Aorta (tissue), 5 donors: Measurements from ENCODE around the gene URB1. TPM values are rescaled to one million over a fixed set of nuclear protein-coding genes. Genes with fewer than 3 reads are reported as not detected.

Experiments
- ATAC-seq: fragments of 200-7000 bp; cut with Tn5 transposase; one replicate; pipeline ENCODE4 v1.9.1; 2022; ENCODE audit warnings: moderate library complexity; ENCODE audit not compliant: low FRiP score
- DNase-seq, 2 donors: peaks; one replicate each; pipeline ENCODE4 v3.0.0-alpha.2; 2020
- H3K27ac ChIP-seq, 2 donors: one replicate each; pipeline ENCODE4 v1.5.1; 2013; ENCODE audit warnings: low read length in 2 of 2, mild to moderate bottlenecking in 2 of 2, moderate library complexity in 2 of 2, control low read depth in 1 of 2, inconsistent platforms in 1 of 2, low read depth in 1 of 2
- H3K27me3 ChIP-seq, 2 donors: one replicate each; pipeline ENCODE4 v1.6.1; 2013; ENCODE audit warnings: control low read depth in 1 of 2, low read length in 1 of 2, mild to moderate bottlenecking in 1 of 2, moderate library complexity in 1 of 2; ENCODE audit not compliant: insufficient read depth in 2 of 2, control insufficient read depth in 1 of 2
- H3K36me3 ChIP-seq, 2 donors: one replicate each; pipeline ENCODE4 v1.6.1; 2013; ENCODE audit warnings: control low read depth in 1 of 2, low read length in 1 of 2, mild to moderate bottlenecking in 1 of 2; ENCODE audit not compliant: insufficient read depth in 2 of 2, control insufficient read depth in 1 of 2
- H3K4me1 ChIP-seq, 2 donors: one replicate each; pipeline ENCODE4 v1.6.1; 2013; ENCODE audit warnings: low read length in 2 of 2, control low read depth in 1 of 2, mild to moderate bottlenecking in 1 of 2, moderate library complexity in 1 of 2; ENCODE audit not compliant: insufficient read depth in 2 of 2, control insufficient read depth in 1 of 2
- H3K4me3 ChIP-seq, 2 donors: one replicate each; pipeline ENCODE4 v1.5.1; 2013; ENCODE audit warnings: low read length in 2 of 2, control low read depth in 1 of 2, mild to moderate bottlenecking in 1 of 2
- H3K9me3 ChIP-seq: one replicate; pipeline ENCODE4 v1.6.1; 2013; ENCODE audit warnings: mild to moderate bottlenecking, low read length; ENCODE audit not compliant: control insufficient read depth
- WGBS, 2 donors: extraction: QIAGEN DNeasy Blood & Tissue Kit; methylation state at CpG; one replicate each; pipeline ENCODE4 v1.1.7; 2013; 5-methylcytosine and 5-hydroxymethylcytosine counted together
- intact Hi-C, 2 donors: fragments of 100-400 bp; cut with DNase I; formaldehyde crosslinking; loops; one replicate each; pipeline versions ENCODE4 v1.14.2 to v1.15.0; 2022
- polyA plus RNA-seq, 2 donors: library from polyadenylated mRNA; stranded (reverse); fragments of 200-250 nt; gene quantifications; one replicate each; pipeline ENCODE4 v1.2.3, GENCODE V29; 2013
- total RNA-seq, 2 donors: library from RNA; stranded (reverse); fragmentation: NEBNext Ultra II Directional; extraction: Animal tissue kit (Norgen Biotek cat#: 25700); gene quantifications; one replicate each; pipeline ENCODE4 v1.2.1, GENCODE V29; 2021
- donor health status: healthy with polysubstance abuse.
- donor health status: Bipolar disorder and iron deficiency.
- donor health status: DM: no; HTN: no; CAD: no.
- donor health status: DM: no; HTN: no; CAD: no.
- donor health status: DM: yes; HTN: yes; CAD: no.

Gene URB1
- total and polyA plus RNA-seq, 4 donors: 2.0 to 34.2 (median 13.0) TPM

GRCh38 chr21:32360401-32360975 is 32.3 kb downstream of the URB1 start:
- ATAC-seq: no peak
- WGBS, 2 donors: 88 to 90% methylated on average over 5 of the region's 5 CpGs
- H3K27ac ChIP-seq: no peak overlapping the region
- no peaks in the 10 kb centered on the region for H3K27me3 ChIP-seq
- no peak for DNase-seq
- no peak overlapping the region for H3K4me3 ChIP-seq
- no peaks in the 10 kb centered on the region for H3K4me1 ChIP-seq
- no peaks in the 10 kb centered on the region for H3K9me3 ChIP-seq
- intact Hi-C loops: no loop called here
- H3K36me3 ChIP-seq: peaks cover 0 to 21% of the 10 kb centered on the region in 2 donors

- no peak for DNase-seq
These were observed 33.0 kb downstream of the URB1 start for GRCh38 chr21:32359719-32360260.

GRCh38 chr21:32356874-32357395 is 35.9 kb downstream of the URB1 start:
- 94 to 100% methylated on average over 1 of the region's 1 CpG for WGBS, 2 donors

More at GRCh38 chr21:32359719-32360260, 33.0 kb downstream of the URB1 start:
- ATAC-seq: no peak
- H3K4me1 ChIP-seq: no peaks in the 10 kb centered on the region
- peaks cover 0 to 21% of the 10 kb centered on the region in 2 donors for H3K36me3 ChIP-seq
- no peaks in the 10 kb centered on the region for H3K27me3 ChIP-seq
- no peak overlapping the region for H3K27ac ChIP-seq
- intact Hi-C loops: no loop called here
- no peaks in the 10 kb centered on the region for H3K9me3 ChIP-seq
- 61 to 64% methylated on average over 7 of the region's 7 CpGs for whole genome bisulfite sequencing, 2 donors
- H3K4me3 ChIP-seq: no peak overlapping the region

GRCh38 chr21:32353002-32353711 is 39.7 kb downstream of the URB1 start:
- Histone ChIP-seq H3K9me3 (no peaks in the 10 kb centered on the region), H3K4me3 (no peak overlapping the region), H3K27ac (no peak overlapping the region), H3K36me3 (peaks cover 4 to 26% of the 10 kb centered on the region in 2 donors), H3K4me1 (no peaks in the 10 kb centered on the region), H3K27me3 (no peaks in the 10 kb centered on the region)
- intact Hi-C loops: no loop called here
- WGBS, 2 donors: 94 to 96% methylated on average over 8 of the region's 8 CpGs
- no peak for DNase-seq
- no peak for ATAC-seq

More at GRCh38 chr21:32356874-32357395, 35.9 kb downstream of the URB1 start:
- no peak overlapping the region for H3K4me3 ChIP-seq
- no peaks in the 10 kb centered on the region for H3K9me3 ChIP-seq
- DNase-seq: no peak
- no peak overlapping the region for H3K27ac ChIP-seq
- ATAC-seq: no peak
- intact Hi-C loops: no loop called here
- no peaks in the 10 kb centered on the region for H3K27me3 ChIP-seq
- H3K36me3 ChIP-seq: peaks cover 4 to 33% of the 10 kb centered on the region in 2 donors
- no peaks in the 10 kb centered on the region for H3K4me1 ChIP-seq

GRCh38 chr21:32352526-32352925 is 40.3 kb downstream of the URB1 start:
- WGBS, 2 donors: 85 to 88% methylated on average over 7 of the region's 7 CpGs
- peaks cover 4 to 30% of the 10 kb centered on the region in 2 donors for H3K36me3 ChIP-seq

GRCh38 chr21:32351428-32351827 is 41.4 kb downstream of the URB1 start:
- 81 to 87% methylated on average over 6 of the region's 6 CpGs for WGBS, 2 donors
- no peaks in the 10 kb centered on the region for H3K4me1 ChIP-seq
- DNase-seq (no peak), ATAC-seq (no peak)
- intact Hi-C loops: no loop called here
- no peak overlapping the region for H3K27ac ChIP-seq
- peaks cover 4 to 32% of the 10 kb centered on the region in 2 donors for H3K36me3 ChIP-seq
- H3K4me3 ChIP-seq: no peak overlapping the region
- H3K27me3 ChIP-seq: no peaks in the 10 kb centered on the region
- H3K9me3 ChIP-seq: no peaks in the 10 kb centered on the region

More at GRCh38 chr21:32352526-32352925, 40.3 kb downstream of the URB1 start:
- Histone ChIP-seq H3K4me1 (no peaks in the 10 kb centered on the region), H3K4me3 (no peak overlapping the region), H3K27ac (no peak overlapping the region), H3K27me3 (no peaks in the 10 kb centered on the region), H3K9me3 (no peaks in the 10 kb centered on the region)
- intact Hi-C loops: no loop called here
- DNase-seq (no peak), ATAC-seq (no peak)

- H3K27me3 ChIP-seq: no peaks in the 10 kb centered on the region
- intact Hi-C loops: no loop called here
- 88 to 91% methylated on average over 13 of the region's 13 CpGs for WGBS, 2 donors
- DNase-seq: no peak
- H3K27ac ChIP-seq: no peak overlapping the region
- H3K9me3 ChIP-seq: no peaks in the 10 kb centered on the region
- H3K36me3 ChIP-seq: peaks cover 4 to 31% of the 10 kb centered on the region in 2 donors
- H3K4me3 ChIP-seq: no peak overlapping the region
- no peaks in the 10 kb centered on the region for H3K4me1 ChIP-seq
- ATAC-seq: no peak
These were observed 41.8 kb downstream of the URB1 start for GRCh38 chr21:32350981-32351380.

- 88% methylated on average over 16 of the region's 16 CpGs for WGBS, 2 donors
- H3K36me3 ChIP-seq: peaks cover 4 to 32% of the 10 kb centered on the region in 2 donors
- ATAC-seq: no peak
- no peaks in the 10 kb centered on the region for H3K9me3 ChIP-seq
- no peaks in the 10 kb centered on the region for H3K4me1 ChIP-seq
- DNase-seq: no peak
- H3K27me3 ChIP-seq: no peaks in the 10 kb centered on the region
- H3K4me3 ChIP-seq: no peak overlapping the region
- H3K27ac ChIP-seq: no peak overlapping the region
- intact Hi-C loops: no loop called here
These were observed 42.4 kb downstream of the URB1 start for GRCh38 chr21:32350211-32350980.
